Stimulated activated CD8-positive, alpha-beta memory T cell treated with anti-CD3 and anti-CD28 coated beads, Interleukin-2, amount 100 ng/mL, for 48 hours (primary cell): ENCODE data around the gene ODAD3.

Source experiments
- DNase-seq, 2 donors: peaks; one replicate each; pipeline ENCODE4 v3.0.0-alpha.2; 2020; ENCODE audit warnings: low read depth in 2 of 2

The ODAD3 gene

GRCh38 chr19:11375143-11375948, 59.6 kb downstream of the ODAD3 start:
- peak in 1 of 2 donors; percentile 43 for DNase-seq

- peak; percentile 92 to 94 for DNase-seq
These were observed 60.3 kb downstream of the ODAD3 start, which contains the start of gene SWSAP1 for GRCh38 chr19:11374433-11375142. SWSAP1 (plus strand) TSS chr19:11374666; CDS start chr19:11374681, 15 bp downstream.

GRCh38 chr19:11373885-11374432, 61.0 kb downstream of the ODAD3 start:
- no peak for DNase-seq

GRCh38 chr19:11373166-11373884, 61.6 kb downstream of the ODAD3 start:
- DNase-seq = no peak

- DNase-seq = no peak
These were observed 64.2 kb downstream of the ODAD3 start for GRCh38 chr19:11370744-11371143.
